Smooth muscle cell (in vitro differentiated cells): Measurements from ENCODE around the gene FOXI2. TPM values are rescaled to one million over a fixed set of nuclear protein-coding genes. Genes with fewer than 3 reads are reported as not detected.

Experiments
- DNase-seq: peaks from one replicate; lab custom pipeline; 2025; ENCODE audit not compliant: unreplicated experiment; lab: John Stamatoyannopoulos, UW
- H2AFZ ChIP-seq: fragments of 200-600 bp; sonication (generic); 2 replicates; pipeline ENCODE4 v1.6.0; 2016; ENCODE audit warnings: antibody characterized with exemption, low read depth, mild to moderate bottlenecking
- H3F3A ChIP-seq: fragments of 200-600 bp; sonication (generic); 2 replicates; pipeline ENCODE4 v1.6.0; 2017; ENCODE audit warnings: antibody characterized with exemption, low read depth
- H3K27ac ChIP-seq: fragments of 200-600 bp; sonication (generic); 2 replicates; pipeline ENCODE4 v1.5.1; 2016; ENCODE audit warnings: low read depth, mild to moderate bottlenecking
- H3K27me3 ChIP-seq: fragments of 200-600 bp; sonication (generic); 2 replicates; pipeline ENCODE4 v1.6.1; 2016; ENCODE audit warnings: low read depth, mild to moderate bottlenecking
- H3K36me3 ChIP-seq: fragments of 200-600 bp; sonication (generic); 2 replicates; pipeline ENCODE4 v1.5.1; 2016; ENCODE audit warnings: low read depth
- H3K4me1 ChIP-seq: fragments of 200-600 bp; sonication (generic); 2 replicates; pipeline ENCODE4 v1.5.1; 2016; ENCODE audit warnings: low read depth
- H3K4me2 ChIP-seq: fragments of 200-600 bp; sonication (generic); 2 replicates; pipeline ENCODE4 v1.6.0; 2016; ENCODE audit warnings: mild to moderate bottlenecking
- H3K4me3 ChIP-seq: fragments of 200-600 bp; sonication (generic); 2 replicates; pipeline ENCODE4 v1.5.1; 2016; ENCODE audit warnings: mild to moderate bottlenecking
- H3K79me2 ChIP-seq: fragments of 200-600 bp; sonication (generic); 2 replicates; pipeline ENCODE4 v1.6.0; 2016; ENCODE audit warnings: low read depth, mild to moderate bottlenecking
- H3K9ac ChIP-seq: fragments of 200-600 bp; sonication (generic); 2 replicates; pipeline ENCODE4 v1.6.0; 2016; ENCODE audit warnings: low read depth
- H3K9me3 ChIP-seq: fragments of 200-600 bp; sonication (generic); replicated peaks from 2 replicates; pipeline ENCODE4 v1.5.1; 2016; ENCODE audit warnings: low read depth
- H4K20me1 ChIP-seq: fragments of 200-600 bp; sonication (generic); 2 replicates; pipeline ENCODE4 v1.6.0; 2016; ENCODE audit warnings: low read depth
- CTCF ChIP-seq: fragments of 200-600 bp; sonication (generic); IDR thresholded peaks from 2 replicates; pipeline ENCODE4 v1.5.1; 2017; ENCODE audit warnings: borderline replicate concordance, mild to moderate bottlenecking, antibody characterized with exemption; ENCODE audit not compliant: insufficient read depth, poor library complexity, severe bottlenecking
- WGBS: methylation state at CpG from one replicate; pipeline ENCODE4 v1.1.7; 2016; ENCODE audit warnings: low lambda C conversion rate; 5-methylcytosine and 5-hydroxymethylcytosine counted together
- polyA plus RNA-seq: library from polyadenylated mRNA; unstranded; fragments of >200 nt; fragmentation: Nextera tagmentation; extraction: Ambion mirVana; gene quantifications from 2 replicates; pipeline ENCODE4 v1.2.1, GENCODE V29; 2016
- total RNA-seq: library from RNA; depleted of rRNA; stranded (reverse); fragments of >200 nt; gene quantifications from 2 replicates; pipeline ENCODE4 v1.2.3, GENCODE V29; 2014

FOXI2 gene
- total and polyA plus RNA-seq, 2 experiments from 2014 or later = not detected

GRCh38 chr10:127745861-127746260 is 8.9 kb downstream of the FOXI2 start:
- peaks cover 36% of the 10 kb centered on the region for H3K27me3 ChIP-seq
- H4K20me1 ChIP-seq = no peaks in the 10 kb centered on the region
- 75% methylated on average over 6 of the region's 6 CpGs for WGBS
- DNase-seq = no peak
- H3K9me3 ChIP-seq = no peaks in the 10 kb centered on the region
- no peak overlapping the region for H2AFZ ChIP-seq
- H3K4me3 ChIP-seq = no peak overlapping the region
- H3K79me2 ChIP-seq = no peaks in the 10 kb centered on the region
- no peak overlapping the region for H3K9ac ChIP-seq
- H3K4me1 ChIP-seq = no peaks in the 10 kb centered on the region
- no peak overlapping the region for H3K4me2 ChIP-seq
- H3F3A ChIP-seq = no peaks in the 10 kb centered on the region
- TF ChIP-seq CTCF = no peak
- no peak overlapping the region for H3K27ac ChIP-seq
- H3K36me3 ChIP-seq = no peaks in the 10 kb centered on the region

GRCh38 chr10:127755753-127756152 is 18.8 kb downstream of the FOXI2 start:
- Histone ChIP-seq H3K27me3 (peaks cover 10% of the 10 kb centered on the region), H3K4me3 (no peak overlapping the region), H3K9me3 (no peaks in the 10 kb centered on the region), H3K9ac (no peak overlapping the region), H3K27ac (no peak overlapping the region), H2AFZ (no peak overlapping the region), H4K20me1 (no peaks in the 10 kb centered on the region), H3K4me1 (no peaks in the 10 kb centered on the region), H3F3A (no peaks in the 10 kb centered on the region), H3K79me2 (no peaks in the 10 kb centered on the region), H3K36me3 (no peaks in the 10 kb centered on the region), H3K4me2 (no peak overlapping the region)
- 66% methylated on average over 3 of the region's 3 CpGs for WGBS
- DNase-seq = no peak
- no peak for TF ChIP-seq CTCF

- H3F3A ChIP-seq = no peaks in the 10 kb centered on the region
- H3K27ac ChIP-seq = no peak overlapping the region
- no peak for TF ChIP-seq CTCF
- H2AFZ ChIP-seq = no peak overlapping the region
- no peaks in the 10 kb centered on the region for H3K79me2 ChIP-seq
- no peaks in the 10 kb centered on the region for H3K4me1 ChIP-seq
- H3K4me3 ChIP-seq = no peak overlapping the region
- H3K27me3 ChIP-seq = peaks cover 10% of the 10 kb centered on the region
- no peaks in the 10 kb centered on the region for H3K9me3 ChIP-seq
- H3K4me2 ChIP-seq = no peak overlapping the region
- no peak overlapping the region for H3K9ac ChIP-seq
- H4K20me1 ChIP-seq = no peaks in the 10 kb centered on the region
- 82% methylated on average over 2 of the region's 2 CpGs for WGBS
- no peaks in the 10 kb centered on the region for H3K36me3 ChIP-seq
- DNase-seq = no peak
Measured at GRCh38 chr10:127756264-127756663, 19.3 kb downstream of the FOXI2 start.

- Histone ChIP-seq H3F3A (no peaks in the 10 kb centered on the region), H3K4me1 (no peaks in the 10 kb centered on the region), H4K20me1 (no peaks in the 10 kb centered on the region), H3K9ac (no peak overlapping the region), H3K4me3 (no peak overlapping the region), H3K27me3 (peaks cover 10% of the 10 kb centered on the region), H3K36me3 (no peaks in the 10 kb centered on the region), H3K9me3 (no peaks in the 10 kb centered on the region), H3K79me2 (no peaks in the 10 kb centered on the region), H3K4me2 (no peak overlapping the region), H2AFZ (no peak overlapping the region), H3K27ac (no peak overlapping the region)
- DNase-seq = no peak
- TF ChIP-seq CTCF = no peak
- 88% methylated on average over 7 of the region's 7 CpGs for WGBS
Measured at GRCh38 chr10:127757033-127757432, 20.0 kb downstream of the FOXI2 start.
